Stimulated activated CD4-positive, alpha-beta T cell treated with anti-CD3 and anti-CD28 coated beads, Interleukin-4, amount 100 ng/mL, for 1 hour (primary cell): ENCODE data around the gene PDIA5.

Experiments
- DNase-seq: peaks from one replicate; pipeline ENCODE4 v3.0.0-alpha.2; 2020

PDIA5 gene

GRCh38 chr3:123066896-123067688, at the start of gene PDIA5:
TSS of gene PDIA5 (plus strand) at chr3:123067025. CDS start at chr3:123067165, 140 bp downstream.
- DNase-seq, result peak; percentile 81

- no peak for DNase-seq
Measured at GRCh38 chr3:123018683-123019082, 48.1 kb upstream of the PDIA5 start.

DNA sequence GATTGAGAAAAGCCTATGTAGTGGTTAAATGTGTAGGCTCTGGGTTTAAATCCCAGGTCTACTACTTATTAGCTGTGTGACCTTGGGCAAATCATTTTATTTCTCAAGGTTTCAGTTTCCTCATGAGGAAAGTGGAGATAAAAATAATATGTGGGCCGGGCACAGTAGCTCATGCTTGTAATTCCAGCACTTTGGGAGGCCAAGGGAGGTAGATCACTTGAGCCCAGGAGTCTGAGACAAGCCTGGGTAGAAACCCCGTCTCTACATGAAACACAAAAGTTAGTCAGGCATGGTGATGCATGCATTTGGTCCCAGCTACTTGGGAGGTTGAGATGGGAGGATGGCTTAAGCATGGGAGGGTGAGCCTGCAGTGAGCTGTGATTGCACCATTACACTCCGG, 47.7 kb upstream of the PDIA5 start:
- DNase-seq, result no peak

DNA sequence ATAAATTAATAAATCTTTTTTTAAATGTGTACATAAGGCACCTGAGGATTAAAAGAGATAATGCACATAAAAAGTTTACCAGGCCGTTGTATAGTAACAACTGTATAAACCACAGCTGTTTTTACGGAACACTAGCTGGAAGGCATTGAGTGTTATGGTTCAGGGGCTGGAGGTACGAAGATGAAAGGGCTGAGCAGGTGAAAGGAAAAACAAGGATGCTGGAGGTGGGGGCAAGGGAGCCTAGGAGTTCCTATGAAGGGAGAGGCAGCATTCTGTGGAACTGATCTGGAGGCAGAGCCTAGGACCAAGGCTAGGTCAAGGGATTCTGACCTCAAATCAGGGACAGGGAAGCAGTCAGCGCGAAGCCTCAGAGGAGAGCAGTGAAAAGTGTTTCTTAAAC, 47.2 kb upstream of the PDIA5 start:
- DNase-seq, result no peak

DNA sequence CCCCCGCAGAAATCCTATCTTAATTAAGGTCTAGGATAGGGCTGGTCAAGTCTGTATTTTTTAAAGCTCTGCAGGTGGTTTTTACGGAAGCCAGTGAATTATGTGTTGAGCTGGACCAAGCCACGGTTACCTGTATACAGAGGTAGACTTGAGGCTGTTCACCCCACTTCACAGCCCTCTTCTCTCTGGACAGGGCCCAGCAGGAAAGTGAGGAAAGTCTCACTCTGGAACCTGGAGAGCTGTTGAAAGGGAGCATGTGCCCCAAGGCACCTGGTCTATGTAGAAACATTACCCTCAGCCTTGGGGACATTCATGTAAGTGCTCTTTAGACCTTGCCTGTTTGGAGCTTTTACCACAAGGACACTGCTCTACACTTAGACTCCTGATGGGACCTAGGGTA, 46.1 kb upstream of the PDIA5 start:
- DNase-seq, result no peak

DNA sequence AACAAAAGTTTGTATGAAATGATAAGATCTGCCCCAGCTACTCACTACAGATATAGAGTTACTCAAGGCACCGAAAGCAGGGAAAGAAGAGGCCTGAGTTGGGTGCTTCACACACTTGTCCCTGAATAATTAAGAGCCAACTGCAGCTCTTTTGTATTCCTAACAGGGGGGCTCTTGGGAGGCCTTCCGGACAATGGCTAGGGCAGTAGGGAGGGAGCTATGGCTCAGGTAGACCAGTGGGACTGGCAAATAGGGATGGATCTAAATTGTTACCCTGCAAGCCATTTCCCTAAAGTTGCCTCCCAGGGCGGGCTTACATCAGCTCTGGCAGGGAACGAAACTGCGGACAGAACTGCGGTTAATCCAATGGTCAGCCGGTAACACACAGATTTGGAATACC, 45.4 kb upstream of the PDIA5 start:
- DNase-seq, result no peak

- DNase-seq, result no peak
Measured at GRCh38 chr3:123021996-123022510, 44.8 kb upstream of the PDIA5 start.

DNA sequence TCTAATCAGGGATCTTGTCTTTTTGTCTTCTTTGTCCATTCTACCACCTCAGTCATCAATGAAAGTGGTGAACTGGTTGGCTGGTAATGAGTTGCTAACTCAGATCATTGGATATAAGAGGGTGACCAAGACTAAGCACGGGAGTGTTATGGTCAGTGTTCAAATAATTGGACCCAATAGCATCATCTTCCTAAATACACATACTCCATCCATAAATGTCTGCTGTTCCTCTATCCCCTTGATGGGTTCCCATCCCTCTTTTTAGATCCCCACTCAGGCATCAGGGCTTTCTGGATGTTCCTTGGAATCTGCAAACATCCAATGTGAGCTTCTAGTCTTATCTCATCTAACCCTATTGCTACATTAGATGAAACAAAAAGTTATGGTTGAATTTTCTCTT, 42.8 kb upstream of the PDIA5 start:
- DNase-seq, result no peak

DNA sequence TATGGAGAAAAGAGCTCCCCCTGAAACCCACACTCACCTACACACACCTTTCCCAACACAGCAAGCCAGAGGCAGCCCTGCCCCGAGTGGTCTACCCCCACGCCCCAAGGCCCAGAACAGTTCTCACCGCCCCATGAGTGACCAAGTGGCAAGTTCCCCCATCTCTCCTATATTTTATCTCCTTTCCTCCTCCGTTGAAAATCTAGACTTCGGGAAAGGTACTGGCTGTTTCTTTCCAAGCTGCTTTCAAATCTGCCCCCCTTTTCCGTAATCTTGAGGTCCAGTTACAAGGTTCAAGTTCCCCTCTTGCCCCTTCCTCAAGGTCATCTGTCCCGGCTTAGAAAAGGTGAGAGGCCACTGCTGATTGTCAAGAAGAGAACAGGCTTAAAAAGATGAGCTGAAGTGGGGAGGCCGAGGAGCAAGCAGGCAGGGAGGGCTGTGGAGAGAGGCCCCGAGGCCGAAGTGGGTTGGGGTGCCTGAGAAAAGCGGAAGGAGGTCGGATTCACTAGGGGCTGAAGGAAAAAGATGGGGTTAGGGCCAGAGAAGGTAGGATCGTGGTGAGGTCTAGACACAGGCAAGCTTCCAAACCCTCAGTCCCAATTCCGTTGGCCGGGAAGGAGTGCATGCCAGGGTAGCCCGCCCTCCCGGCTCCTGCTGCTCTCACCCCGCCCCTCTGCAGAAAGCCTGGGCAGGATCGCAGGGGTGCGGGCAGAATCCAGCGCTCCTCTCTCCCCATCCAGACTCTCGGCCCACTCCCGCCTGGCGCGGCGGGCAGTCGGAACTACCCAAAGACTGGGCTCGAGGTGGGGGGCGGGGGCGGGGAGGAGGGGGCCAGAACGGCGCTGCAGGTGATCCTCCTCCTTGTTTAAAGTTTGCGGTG, 40.9 kb upstream of the PDIA5 start:
- no peak for DNase-seq

DNA sequence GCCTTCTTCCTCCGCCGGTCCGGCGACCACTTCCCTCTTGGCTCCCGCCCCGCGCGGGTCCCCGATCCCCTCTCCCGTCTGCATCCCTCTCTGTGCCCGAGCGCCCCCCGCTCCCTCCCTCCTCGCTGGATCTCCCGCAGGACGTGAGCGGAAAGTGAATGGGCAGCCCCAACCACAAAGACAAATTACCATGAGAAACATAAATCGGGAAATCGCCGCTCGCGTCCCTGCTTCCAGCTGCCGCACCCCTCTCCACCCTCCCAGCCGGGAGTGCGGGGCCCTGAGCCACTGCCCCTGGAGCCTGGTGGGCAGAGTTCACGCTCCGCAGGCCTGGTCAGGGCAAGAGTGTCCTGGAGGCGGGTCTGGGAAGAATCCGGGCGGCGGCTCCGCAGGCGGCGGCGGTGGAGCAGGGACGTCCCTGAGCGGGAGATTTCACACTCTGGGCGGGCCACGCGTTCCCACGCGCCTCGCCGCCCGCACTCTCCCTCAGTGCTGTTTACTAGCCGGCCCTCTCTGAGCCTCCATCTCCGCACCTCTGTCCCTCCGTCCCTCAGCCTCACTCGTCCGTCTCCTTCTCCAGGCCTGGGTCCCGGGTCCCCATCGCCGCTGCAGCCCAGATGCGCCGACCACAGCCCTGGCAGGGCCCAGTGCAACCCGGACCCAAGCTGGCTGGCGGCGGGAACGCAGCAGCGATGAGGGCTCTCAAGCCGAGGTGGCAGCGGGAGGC, 40.1 kb upstream of the PDIA5 start:
- no peak for DNase-seq

DNA sequence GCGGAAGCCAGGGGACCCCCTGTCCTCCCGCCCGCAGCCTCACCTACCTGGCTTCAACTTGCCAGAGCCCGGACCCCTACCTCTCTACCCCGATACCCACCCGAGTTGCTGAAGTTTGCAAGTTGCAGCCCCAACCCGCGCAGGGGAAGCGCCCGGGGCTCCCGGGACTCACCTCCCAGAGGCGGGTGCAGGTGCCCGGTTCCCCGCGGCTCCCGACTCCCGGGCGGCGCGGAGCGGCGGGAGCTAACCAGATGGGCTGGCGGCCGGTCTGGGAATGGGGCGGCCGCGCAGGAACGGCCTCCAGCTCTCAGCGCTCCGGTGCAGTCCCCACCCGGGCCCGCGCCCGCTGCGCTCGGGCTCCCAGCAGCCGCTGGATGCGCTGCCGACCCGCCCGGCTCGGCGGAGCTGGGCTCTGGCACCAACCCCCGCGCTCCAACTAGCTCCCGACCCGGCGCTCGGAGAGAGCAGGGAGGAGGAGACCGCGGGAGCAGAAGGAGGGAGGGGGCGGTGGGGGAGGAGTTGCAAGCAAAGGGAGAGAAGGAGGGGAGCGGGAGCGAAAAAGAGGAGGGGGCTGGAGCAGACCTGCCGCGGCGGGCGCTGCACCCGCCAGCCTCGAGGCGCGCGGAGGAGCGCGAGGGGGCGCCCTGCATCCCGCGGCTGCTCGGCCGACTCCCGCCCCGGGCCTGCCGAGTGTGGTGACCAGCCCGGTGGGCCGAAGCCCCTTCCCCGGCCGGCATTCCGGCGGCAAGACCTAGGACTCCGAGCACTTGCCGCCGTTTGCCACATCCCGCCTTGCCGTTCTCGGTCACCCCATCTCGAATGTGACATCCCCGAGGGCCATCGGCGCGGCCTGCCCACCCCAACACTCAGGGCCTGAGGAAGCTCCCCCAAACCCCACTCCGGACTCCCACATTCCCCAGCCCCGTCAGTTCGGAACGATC, 39.3 kb upstream of the PDIA5 start, which contains the start of gene SEMA5B:
TSS of gene SEMA5B (minus strand) at position 472 of the 941 bp plus-strand sequence. CDS start 66,500 bp downstream, outside the sequence.
- DNase-seq, result peak; percentile 32

- peak; percentile 4 for DNase-seq
Measured at GRCh38 chr3:123028233-123028828, 38.5 kb upstream of the PDIA5 start.

- DNase-seq, result no peak
Measured at GRCh38 chr3:123031051-123031450, 35.8 kb upstream of the PDIA5 start.

DNA sequence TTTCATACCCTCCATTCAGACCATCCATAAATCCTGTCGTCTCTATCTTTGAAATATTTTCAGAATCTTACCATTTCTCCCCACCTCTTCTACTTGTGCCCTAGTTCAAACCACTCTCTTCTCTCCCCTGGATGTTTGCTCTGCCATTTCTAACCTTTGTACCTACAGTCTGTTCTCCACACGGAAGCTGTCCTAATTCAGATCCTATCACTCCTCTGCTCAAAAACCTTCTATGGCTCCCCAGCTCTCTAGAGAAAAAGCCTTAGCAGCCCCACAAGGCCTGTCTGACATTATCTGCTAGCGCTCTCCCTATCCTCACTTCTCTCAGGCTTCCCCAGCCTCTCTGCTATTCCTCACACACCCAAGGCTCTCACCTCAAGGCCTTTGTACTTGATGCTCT, 34.8 kb upstream of the PDIA5 start:
- no peak for DNase-seq

DNA sequence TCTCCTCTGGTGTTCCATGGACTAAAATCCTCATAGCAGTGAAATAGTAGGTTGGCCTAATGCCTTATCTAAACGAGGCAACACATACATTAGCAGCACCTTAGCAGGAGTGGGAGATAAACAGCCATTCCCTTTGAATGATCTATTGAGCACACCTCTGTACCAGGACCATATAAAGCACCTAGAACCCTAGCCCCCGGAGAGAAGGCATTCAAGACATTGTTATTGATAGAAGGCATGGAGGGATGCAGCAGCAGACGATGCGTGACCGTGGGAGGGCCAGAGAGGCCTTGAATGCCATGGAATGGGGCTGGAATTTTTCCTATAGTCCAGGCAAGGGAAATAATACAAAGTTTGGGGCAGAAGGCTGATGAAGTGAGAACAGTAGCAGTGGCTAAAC, 32.7 kb upstream of the PDIA5 start:
- no peak for DNase-seq

GRCh38 chr3:123034996-123035395, 31.8 kb upstream of the PDIA5 start:
- no peak for DNase-seq

DNA sequence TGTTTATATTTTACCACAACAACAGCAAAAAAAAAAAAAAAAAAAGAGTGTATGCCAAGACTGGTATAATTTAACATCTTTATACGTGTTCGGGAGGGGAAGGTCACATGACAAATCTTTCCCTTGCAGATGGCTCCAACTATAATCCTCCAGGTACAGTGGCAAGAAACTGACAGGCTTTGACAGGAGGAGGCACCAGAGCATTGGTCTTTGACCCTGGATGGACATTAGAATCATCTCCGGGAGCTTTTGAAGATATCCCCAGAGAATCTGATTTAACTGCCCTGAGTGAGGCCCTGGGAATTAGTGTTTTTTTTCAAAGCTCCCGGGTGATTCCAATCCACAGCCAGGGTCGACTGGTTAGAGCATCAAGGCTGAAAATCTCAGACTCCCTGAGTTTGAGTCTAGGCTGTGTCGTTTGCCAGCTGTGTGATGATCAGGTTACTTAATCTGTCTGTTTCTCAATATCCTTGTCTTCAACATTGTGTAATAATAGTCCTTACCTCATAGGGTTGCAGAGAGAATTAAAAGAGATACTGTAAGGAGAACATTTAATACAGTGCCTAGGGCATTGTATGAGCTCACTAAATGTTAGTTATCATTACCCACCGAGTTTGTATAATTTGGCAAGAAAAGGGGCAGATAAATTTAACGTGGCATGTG, 30.3 kb upstream of the PDIA5 start:
- DNase-seq, result no peak

DNA sequence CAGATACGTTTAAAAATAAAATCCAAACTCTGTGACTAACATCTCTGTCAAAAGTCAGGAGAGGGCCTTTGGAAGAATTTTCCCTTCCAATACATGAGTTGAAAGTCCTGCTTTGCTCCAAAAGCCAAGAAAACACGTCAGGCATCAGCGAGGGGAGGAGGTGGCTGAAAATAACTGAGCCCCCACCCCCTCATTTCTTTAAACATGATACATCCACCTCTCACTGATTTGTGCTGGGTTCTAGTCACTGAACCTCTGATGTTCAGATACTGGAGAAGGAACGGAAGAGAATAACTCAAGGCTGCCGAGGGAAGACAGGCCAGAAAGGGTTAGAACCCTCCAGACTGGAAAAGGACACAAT, 29.8 kb upstream of the PDIA5 start:
- no peak for DNase-seq

DNA sequence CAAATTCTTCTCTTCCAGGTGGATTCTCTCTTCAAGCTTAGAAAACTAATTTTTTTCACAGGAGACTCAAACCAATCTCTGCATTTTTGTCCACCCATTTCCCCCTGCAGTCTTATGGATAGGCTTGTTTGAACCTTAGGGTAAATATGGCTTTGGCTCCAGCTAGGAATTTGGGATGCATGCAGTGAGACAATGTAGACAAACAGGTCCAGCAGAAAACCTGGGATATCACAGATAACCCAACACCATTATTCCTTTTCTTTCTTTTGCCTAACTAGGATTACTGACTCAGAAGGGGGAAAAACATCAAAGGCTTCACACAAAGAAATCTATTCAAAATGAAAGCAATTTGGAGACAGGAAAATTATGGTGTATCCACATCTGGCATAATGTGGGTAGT, 28.1 kb upstream of the PDIA5 start:
- no peak for DNase-seq

DNA sequence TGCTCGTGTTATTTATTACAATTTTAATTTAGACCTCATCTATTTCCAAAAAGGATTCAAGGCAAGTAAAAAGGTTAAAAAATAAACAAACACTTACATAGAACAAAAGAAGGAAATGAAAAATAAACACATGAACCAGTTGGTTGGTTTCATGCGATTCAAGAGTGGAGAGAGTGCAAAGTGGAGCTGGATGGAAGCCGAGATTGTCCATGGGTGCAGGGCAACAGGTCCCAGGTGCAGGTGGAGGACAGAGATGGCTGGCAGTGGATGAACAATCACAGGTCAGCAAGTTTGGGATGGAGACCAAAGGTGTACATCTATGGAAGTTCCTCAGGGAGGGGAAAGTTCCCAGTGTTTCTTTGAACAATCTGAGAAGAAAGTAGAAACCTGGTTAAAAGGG, 27.6 kb upstream of the PDIA5 start:
- no peak for DNase-seq

DNA sequence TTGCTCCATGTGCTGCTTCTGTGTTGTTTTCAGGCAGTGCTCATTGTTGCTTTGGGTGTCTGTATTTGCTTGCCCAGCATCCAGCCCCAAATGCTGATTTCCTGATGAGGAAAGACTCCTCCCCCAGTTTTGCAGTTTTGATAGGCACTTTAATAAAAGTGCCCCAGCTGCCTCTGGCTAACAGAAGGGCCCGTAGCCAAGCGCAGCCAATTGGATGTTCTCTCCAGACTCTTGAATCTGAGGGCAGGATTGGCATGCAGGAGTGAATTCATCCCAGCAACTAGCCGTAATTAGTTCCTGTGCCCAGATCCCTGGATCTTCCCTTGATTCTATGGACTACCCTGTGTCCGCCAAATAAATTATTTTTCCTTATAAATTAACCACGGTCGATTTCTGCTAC, 24.4 kb upstream of the PDIA5 start:
- DNase-seq, result no peak
